NCI-H510A (cell line): ENCODE measurements around the gene WDR1.

ENCODE experiments used
- DNase-seq: peaks from one replicate; lab custom pipeline; 2025; lab: John Stamatoyannopoulos, UW

The WDR1 gene

GRCh38 chr4:10084651-10085358 is 31.8 kb downstream of the WDR1 start:
- no peak for DNase-seq

DNA sequence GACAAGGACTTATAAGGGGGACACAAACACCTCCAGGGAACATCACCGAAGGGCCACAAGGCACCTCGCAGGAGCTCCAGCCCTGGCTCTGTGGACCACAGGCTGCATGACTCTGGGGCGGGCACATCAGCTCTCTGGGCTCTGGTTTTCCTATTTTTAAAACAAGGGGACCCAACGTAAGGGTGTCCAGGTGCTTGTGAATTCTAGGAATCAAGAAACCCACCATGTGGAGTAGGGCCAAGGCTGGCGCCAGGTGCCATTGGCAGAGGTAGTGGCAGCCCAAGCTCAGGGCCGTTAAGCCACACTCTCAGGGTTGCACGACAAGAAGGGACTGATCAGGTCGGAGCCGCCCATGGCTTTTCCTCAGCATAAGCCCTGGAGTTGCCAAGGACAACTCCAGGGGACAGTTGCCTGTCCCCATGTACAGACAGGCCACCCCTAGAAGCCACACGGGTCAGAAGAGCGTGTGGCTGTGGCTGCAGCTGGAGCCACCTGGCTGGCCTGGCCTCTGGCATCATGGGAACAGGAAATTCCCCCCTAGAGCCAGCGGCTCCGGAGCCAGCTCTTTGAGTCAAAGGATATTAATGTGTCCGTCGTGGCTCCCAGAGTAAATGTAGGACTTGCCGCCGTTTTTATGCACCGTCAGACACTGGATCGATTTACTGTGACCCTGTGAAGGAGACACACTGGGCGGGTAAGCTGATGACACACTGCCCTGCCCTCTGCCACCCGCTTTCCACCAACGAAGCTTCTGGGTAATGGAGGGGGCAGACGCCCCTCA is 32.5 kb downstream of the WDR1 start:
- no peak for DNase-seq

DNA sequence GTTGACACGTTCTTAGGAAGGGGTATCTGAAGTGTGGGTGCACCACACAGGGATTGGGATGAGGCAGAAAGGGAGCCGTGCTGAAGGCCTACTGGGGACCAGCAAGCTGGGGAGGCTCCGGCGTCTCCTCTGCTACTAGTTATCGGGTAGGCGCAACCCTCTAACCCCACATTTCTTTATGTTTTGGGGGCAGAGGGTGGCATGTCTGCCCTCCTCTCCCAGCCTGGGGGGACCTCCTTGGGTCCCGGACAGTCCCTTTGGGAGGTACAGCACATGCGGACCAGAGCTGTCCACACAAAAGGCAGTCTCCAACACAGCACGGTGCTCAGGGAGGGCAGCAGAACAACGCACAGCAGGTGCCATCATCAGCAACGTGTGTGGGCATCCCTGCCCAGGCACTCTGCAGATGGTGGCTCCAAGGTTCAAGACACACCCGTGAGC is 33.2 kb downstream of the WDR1 start:
- no peak for DNase-seq

GRCh38 chr4:10082459-10083272 is 33.9 kb downstream of the WDR1 start:
- no peak for DNase-seq

GRCh38 chr4:10082047-10082446 is 34.6 kb downstream of the WDR1 start:
- DNase-seq: no peak

GRCh38 chr4:10081218-10081606 is 35.4 kb downstream of the WDR1 start:
- DNase-seq: no peak

GRCh38 chr4:10080589-10081217 is 35.9 kb downstream of the WDR1 start:
- DNase-seq: no peak

DNA sequence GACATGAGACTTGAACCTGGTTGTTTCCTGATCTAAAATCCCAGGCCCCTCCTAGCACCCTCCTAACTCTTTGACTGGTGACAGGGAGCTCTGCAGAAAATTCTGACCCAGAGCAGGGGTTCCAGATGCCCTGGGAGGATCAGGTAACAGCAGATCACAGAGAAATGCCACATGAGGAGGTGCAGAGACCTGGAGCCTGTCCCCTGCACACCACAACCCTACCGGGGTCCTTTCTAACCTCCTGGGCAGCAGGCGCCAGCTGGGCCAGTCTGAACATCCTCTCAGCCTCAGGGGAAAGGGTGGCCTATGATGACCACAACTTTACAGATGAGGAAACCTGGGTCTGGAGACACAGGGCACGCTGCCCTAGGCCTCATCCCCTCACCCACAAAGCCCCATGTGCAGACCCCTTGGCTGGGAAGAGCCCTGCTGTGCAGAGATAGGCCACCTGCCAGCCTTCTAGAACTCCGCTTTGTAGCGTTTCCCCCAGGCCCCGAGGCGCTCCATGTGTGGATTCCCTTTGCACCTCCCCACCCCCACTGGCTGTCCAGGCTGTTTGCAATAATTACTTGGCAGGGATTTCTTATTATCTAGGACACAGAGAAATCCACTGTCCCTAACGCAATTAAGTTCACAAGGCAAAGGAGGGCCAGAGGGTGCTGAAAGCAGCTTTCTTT is 36.5 kb downstream of the WDR1 start:
- DNase-seq: no peak

- DNase-seq: no peak
Measured at GRCh38 chr4:10079256-10079655, 37.3 kb downstream of the WDR1 start.

- no peak for DNase-seq
Measured at GRCh38 chr4:10078481-10079233, 37.9 kb downstream of the WDR1 start.

DNA sequence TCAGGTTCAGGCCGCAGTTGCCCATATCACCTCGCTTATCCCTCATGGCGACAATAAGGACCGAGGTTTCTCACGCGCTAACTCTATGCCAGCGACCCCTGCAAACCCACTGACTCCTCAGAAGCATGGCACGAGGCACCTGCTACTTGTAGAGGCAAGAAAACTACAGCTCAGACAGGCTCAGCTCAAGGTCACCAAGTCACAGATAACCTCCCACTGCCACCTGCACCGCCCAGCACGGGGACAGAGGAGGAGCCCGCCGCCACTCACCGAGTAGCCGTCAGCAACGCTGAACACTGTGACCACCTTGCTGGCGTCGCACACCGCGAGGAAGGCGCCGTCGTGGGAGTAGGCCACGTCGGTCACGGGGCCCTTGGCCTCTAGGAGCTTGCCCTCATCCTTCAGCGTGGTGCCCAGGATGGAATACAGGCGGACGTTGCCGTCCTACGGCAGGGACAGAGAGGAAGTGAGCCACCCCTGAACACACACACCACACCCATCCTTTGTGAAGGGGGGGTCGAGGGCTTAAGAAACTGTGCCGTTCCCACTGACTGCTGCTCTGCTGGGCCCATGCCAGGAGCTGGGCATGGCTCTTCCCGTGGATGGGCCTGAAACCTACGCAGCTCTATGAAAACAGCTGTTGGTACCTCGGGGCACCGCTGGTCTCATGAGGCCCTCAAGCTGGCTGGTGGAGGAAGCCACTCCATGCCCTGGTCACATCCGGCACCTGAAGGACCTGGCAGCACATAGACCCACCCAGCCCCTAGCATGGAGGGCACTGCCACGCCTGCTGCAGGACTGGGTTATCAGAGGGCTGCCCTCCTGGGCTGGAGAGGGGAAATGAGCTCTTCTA is 38.9 kb downstream of the WDR1 start:
- no peak for DNase-seq

- DNase-seq: no peak
Measured at GRCh38 chr4:10077076-10077475, 39.5 kb downstream of the WDR1 start.

DNA sequence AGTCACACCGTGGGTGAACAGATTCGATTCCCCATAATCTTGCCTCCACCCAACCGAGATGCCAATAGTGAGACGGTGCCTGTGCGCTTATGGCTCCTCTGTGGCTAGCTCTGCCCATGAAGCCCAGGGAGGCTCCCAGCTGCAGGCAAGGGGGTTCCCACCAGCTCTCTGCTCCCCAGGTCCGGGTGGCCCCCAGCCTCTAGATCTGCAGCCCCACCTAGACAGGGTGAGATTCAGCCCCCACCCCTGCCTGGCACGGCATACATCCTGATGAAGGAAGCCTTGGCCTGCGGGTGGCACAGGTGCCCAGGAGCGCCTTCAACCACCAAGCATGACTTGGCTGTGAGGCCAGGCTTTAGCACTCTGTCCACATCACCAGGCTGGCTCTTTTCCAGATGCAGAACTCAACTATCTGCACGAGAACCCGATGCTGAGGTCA is 40.6 kb downstream of the WDR1 start:
- DNase-seq: no peak

DNA sequence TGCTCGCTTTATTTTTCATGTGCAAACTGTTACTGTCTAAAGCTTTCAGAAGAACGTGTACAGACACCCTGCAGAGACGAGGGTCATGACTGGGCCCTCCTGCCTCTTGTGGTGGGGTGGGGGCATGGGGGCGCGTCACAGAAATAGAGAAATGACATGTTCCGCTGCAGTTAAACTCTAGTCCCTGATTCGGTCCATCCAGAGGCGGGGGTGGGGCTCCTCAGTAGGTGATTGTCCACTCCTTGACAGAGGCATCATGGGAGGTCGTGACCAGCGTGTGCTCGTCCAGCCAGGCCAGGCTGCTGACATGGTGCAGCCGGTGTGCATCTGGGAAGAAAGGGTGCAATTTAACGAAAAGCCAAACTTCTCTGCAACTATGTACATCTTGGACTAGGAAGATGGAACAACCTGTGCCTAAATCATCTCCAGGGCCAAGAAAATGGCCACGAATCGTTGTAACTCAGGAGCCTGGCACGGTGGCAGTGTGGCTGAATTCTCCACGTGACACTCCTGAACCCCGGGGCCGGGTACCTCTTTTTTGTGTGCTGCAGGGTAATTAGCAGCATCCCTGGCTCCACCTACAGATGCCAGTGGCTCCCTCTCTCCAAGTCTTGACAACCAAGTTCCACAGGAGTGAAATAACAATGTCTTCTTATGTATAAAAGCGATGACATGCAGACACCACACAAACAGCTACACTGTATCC is 41.3 kb downstream of the WDR1 start:
- DNase-seq: no peak

DNA sequence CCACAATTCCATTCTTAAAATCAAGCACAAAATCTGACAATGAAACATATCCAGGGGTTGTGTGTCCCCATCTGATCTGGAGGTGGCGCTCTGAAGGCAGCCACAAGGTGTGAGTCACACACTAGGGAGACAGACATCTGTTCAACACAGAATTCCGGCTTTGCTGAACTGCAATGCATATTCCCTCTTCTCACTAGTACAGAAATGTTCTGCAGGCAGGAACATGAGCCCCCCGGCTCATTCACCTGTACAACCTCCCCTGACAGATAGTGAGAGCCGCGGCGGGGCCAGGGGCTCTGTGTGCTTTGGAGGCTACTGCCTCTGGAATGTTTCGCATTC is 41.9 kb downstream of the WDR1 start:
- DNase-seq: no peak

DNA sequence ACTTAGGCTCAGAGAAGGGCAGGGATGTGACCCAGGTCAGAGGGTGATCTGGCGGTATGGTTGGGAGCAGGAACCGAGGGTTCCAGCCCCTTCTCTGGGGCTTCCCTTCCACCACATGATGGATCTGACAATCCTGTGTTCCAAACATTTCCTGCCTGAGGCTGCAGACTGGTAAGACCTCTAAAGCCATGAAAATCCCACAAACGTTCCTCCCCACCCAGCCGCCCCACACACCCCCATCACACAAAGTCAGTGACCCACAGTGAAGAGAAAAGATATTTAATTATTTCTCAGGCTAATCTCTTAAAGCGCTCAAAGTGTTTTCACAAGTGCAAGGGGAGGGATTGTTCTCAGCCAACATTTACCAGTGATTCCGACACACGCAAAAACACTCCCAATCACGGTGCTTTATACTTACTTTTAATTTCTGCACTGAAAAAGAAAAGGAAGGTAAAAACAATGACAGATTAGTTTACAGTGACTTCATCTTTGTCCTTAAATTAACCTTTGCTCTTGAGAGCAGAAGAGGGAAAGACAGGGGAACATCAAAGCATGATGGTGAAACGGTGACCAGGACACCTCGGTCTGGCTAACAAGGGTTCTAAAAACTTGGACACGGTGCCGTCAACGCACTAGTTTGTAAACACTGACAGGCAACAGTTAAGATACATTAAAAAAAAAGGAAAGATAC is 42.4 kb downstream of the WDR1 start:
- no peak for DNase-seq

- DNase-seq: no peak
Measured at GRCh38 chr4:10072420-10073017, 44.1 kb downstream of the WDR1 start.

GRCh38 chr4:10069075-10069642 is 47.4 kb downstream of the WDR1 start:
- DNase-seq: no peak
